ENCODE measurements around the gene RAB3B.

DNA sequence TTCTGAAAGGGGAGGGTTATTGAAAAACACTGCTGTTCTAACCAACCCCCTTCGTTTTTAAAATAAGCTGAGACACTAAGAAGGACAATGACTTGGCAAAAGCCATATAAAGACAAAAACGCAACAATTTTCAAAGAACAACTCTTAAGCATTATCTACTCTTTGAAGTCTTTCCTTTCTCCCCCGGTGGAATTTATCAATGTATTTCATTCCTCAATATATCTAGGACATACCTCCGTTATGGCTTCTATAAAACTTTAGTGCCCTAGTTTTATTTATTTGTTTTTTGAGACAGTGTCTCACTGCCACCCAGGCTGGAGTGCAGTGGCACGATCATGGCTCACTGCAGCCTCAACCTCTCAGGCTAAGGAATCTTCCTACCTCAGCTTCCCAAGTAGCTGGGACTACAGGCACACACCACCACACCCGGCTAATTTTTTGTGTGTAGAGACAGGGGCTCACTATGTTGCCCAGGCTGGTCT is 115.2 kb downstream of the RAB3B start:
- TF ChIP-seq POLR2A (IDR thresholded peaks at IDR 0.05): no peak
- TF ChIP-seq, protein P1, sequence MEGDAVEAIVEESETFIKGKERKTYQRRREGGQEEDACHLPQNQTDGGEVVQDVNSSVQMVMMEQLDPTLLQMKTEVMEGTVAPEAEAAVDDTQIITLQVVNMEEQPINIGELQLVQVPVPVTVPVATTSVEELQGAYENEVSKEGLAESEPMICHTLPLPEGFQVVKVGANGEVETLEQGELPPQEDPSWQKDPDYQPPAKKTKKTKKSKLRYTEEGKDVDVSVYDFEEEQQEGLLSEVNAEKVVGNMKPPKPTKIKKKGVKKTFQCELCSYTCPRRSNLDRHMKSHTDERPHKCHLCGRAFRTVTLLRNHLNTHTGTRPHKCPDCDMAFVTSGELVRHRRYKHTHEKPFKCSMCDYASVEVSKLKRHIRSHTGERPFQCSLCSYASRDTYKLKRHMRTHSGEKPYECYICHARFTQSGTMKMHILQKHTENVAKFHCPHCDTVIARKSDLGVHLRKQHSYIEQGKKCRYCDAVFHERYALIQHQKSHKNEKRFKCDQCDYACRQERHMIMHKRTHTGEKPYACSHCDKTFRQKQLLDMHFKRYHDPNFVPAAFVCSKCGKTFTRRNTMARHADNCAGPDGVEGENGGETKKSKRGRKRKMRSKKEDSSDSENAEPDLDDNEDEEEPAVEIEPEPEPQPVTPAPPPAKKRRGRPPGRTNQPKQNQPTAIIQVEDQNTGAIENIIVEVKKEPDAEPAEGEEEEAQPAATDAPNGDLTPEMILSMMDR (IDR thresholded peaks at IDR 0.05 in 4 of 5, conservative IDR thresholded peaks at IDR 0.05 in 1 of 5): no peak
